Natural killer cell (primary cell): Measurements from ENCODE around the gene NIPAL1. TPM values are rescaled to one million over a fixed set of nuclear protein-coding genes. Genes with fewer than 3 reads are reported as not detected.

ENCODE experiments used
- ATAC-seq, 3 donors: fragments of 150-1000 bp in 2 of 3; fragments of 200-7000 bp in 1 of 3; cut with Tn5 transposase; 1 replicate in 1 of 3; 2 replicates in 2 of 3; pipeline ENCODE4 v1.10.0; 2021; ENCODE audit warnings: mild to moderate bottlenecking in 2 of 3, moderate library complexity in 2 of 3
- DNase-seq, 2 donors: peaks; one replicate each; pipeline versions ENCODE4 v3.0.0 to v3.0.0-alpha.2; 2013 to 2021; ENCODE audit warnings: mixed read lengths in 1 of 2
- H3K27ac ChIP-seq: one replicate; pipeline ENCODE4 v1.5.1; 2013; ENCODE audit warnings: mild to moderate bottlenecking, low read length
- H3K27me3 ChIP-seq: one replicate; pipeline ENCODE4 v1.6.1; 2013; ENCODE audit warnings: low read length; ENCODE audit not compliant: control insufficient read depth, insufficient read depth
- H3K36me3 ChIP-seq: one replicate; pipeline ENCODE4 v1.6.1; 2013; ENCODE audit warnings: low read length; ENCODE audit not compliant: control insufficient read depth, insufficient read depth
- H3K4me1 ChIP-seq: one replicate; pipeline ENCODE4 v1.6.1; 2013; ENCODE audit warnings: low read length; ENCODE audit not compliant: control insufficient read depth, insufficient read depth
- H3K4me3 ChIP-seq: one replicate; pipeline ENCODE4 v1.5.1; 2013; ENCODE audit warnings: low read length
- H3K9me3 ChIP-seq: one replicate; pipeline ENCODE4 v1.6.1; 2013; ENCODE audit warnings: low read length; ENCODE audit not compliant: control insufficient read depth, insufficient read depth
- H3K27ac Mint-ChIP-seq, 2 donors: one replicate each; pipeline ENCODE4 v1.8.0; 2022; ENCODE audit warnings: mild to moderate bottlenecking in 2 of 2, mixed read lengths in 2 of 2, moderate library complexity in 1 of 2
- H3K27me3 Mint-ChIP-seq, 2 donors: one replicate each; pipeline ENCODE4 v1.8.0; 2022; ENCODE audit warnings: low read depth in 2 of 2, mixed read lengths in 2 of 2
- H3K36me3 Mint-ChIP-seq: one replicate; pipeline ENCODE4 v1.8.0; 2022; ENCODE audit warnings: mixed read lengths
- H3K4me1 Mint-ChIP-seq, 2 donors: one replicate each; pipeline ENCODE4 v1.8.0; 2022; ENCODE audit warnings: mixed read lengths in 2 of 2
- H3K4me3 Mint-ChIP-seq: one replicate; pipeline ENCODE4 v1.8.0; 2022; ENCODE audit warnings: mild to moderate bottlenecking, moderate library complexity, mixed read lengths
- H3K9me3 Mint-ChIP-seq, 2 donors: one replicate each; pipeline ENCODE4 v1.8.0; 2022; ENCODE audit warnings: mixed read lengths in 2 of 2
- CTCF ChIP-seq: fragments of 200-600 bp; IDR thresholded peaks from one replicate; pipeline ENCODE4 v1.8.0; 2022; ENCODE audit warnings: antibody characterized with exemption
- WGBS: methylation state at CpG from one replicate; pipeline ENCODE4 v1.1.7; 2013; ENCODE audit warnings: missing lambda C conversion rate; ENCODE audit not compliant: insufficient coverage; 5-methylcytosine and 5-hydroxymethylcytosine counted together
- intact Hi-C: fragments of 100-400 bp; cut with micrococcal nuclease; formaldehyde crosslinking; loops from one replicate; pipeline ENCODE4 v1.14.2; 2022
- total RNA-seq, 4 donors: library from RNA; stranded (reverse); fragments of 120-200 nt in 1 of 4; gene quantifications; one replicate each; pipeline versions ENCODE4 v1.2.3 to v1.2.4, GENCODE V29; 2013 to 2022

Gene NIPAL1
- total RNA-seq, 3 donors from 2014 or later (not counting 1 experiment from before 2014, with no cell fraction given) = 1.4 TPM; not detected in 2

GRCh38 chr4:48042979-48043461 lies 26.4 kb downstream of the NIPAL1 start:
- peak overlapping the region; percentile 17 for H3K4me3 Mint-ChIP-seq
- H3K36me3 Mint-ChIP-seq = no peaks in the 10 kb centered on the region
- peaks cover 42% of the 10 kb centered on the region for H3K4me1 ChIP-seq
- H3K4me3 ChIP-seq = no peak overlapping the region
- DNase-seq = no peak
- H3K27ac Mint-ChIP-seq = no peak overlapping the region
- peaks cover 38 to 53% of the 10 kb centered on the region in 2 donors for H3K27me3 Mint-ChIP-seq
- peaks cover 43 to 50% of the 10 kb centered on the region in 2 donors for H3K4me1 Mint-ChIP-seq
- WGBS = 100% methylated on average over 1 of the region's 3 CpGs
- H3K27ac ChIP-seq = no peak overlapping the region
- no peak for ATAC-seq
- no peak for TF ChIP-seq CTCF
- intact Hi-C loops = no loop called here
- no peaks in the 10 kb centered on the region for H3K36me3 ChIP-seq
- H3K27me3 ChIP-seq = peaks cover 3% of the 10 kb centered on the region
- H3K9me3 ChIP-seq = no peaks in the 10 kb centered on the region
- no peaks in the 10 kb centered on the region for H3K9me3 Mint-ChIP-seq

DNA sequence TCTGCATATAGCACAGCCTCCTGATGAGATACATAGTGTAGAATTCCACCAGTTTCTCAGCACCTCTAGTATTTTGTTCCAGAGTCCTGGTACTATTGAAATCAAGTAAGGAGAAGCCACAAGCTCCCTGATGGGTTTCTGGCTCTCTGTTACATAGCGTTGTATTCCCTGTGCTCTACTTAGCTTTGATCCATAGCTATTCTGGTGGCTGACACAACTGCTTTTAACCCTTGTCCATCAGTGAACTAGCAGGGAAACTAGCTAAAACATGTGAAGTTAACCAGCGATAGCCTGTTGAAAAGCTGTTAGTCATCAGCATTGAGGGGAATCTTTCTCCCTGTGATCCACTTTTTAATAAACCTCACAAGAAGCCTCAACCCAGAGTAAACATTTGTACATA lies 26.9 kb downstream of the NIPAL1 start:
- no peak for DNase-seq
- H3K36me3 Mint-ChIP-seq = no peaks in the 10 kb centered on the region
- H3K27ac Mint-ChIP-seq = no peak overlapping the region
- Histone ChIP-seq H3K9me3 (no peaks in the 10 kb centered on the region), H3K36me3 (no peaks in the 10 kb centered on the region), H3K4me1 (peaks cover 46% of the 10 kb centered on the region), H3K27me3 (peaks cover 3% of the 10 kb centered on the region), H3K4me3 (no peak overlapping the region), H3K27ac (no peak overlapping the region)
- H3K27me3 Mint-ChIP-seq = peaks cover 38 to 53% of the 10 kb centered on the region in 2 donors
- 95% methylated on average over 2 of the region's 2 CpGs for WGBS
- no peak for TF ChIP-seq CTCF
- no peaks in the 10 kb centered on the region for H3K9me3 Mint-ChIP-seq
- peak overlapping the region; percentile 17 for H3K4me3 Mint-ChIP-seq
- intact Hi-C loops = no loop called here
- ATAC-seq = no peak
- H3K4me1 Mint-ChIP-seq = peaks cover 47 to 53% of the 10 kb centered on the region in 2 donors

DNA sequence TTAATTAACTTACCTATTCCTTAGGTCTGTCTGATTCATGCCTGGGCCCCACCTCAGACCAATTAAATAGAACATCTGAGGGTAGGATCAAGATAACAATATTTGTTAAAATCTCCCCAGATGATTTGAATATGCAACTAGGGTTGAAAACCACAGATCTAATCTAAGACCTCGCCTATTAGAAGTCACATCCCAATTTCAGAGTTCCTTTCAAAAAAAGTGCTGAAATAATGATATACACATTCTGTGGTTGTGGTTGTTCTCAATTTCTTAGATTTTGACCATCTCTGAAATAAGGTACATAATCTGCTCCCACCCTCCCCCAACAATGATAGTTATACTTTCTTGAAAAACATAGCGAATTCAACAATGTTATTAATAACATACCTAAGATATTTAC lies 27.7 kb downstream of the NIPAL1 start:
- peaks cover 42 to 61% of the 10 kb centered on the region in 2 donors for H3K27me3 Mint-ChIP-seq
- H3K27ac Mint-ChIP-seq = no peak overlapping the region
- peak overlapping the region; percentile 50 for H3K4me3 Mint-ChIP-seq
- H3K27ac ChIP-seq = no peak overlapping the region
- peaks cover 50% of the 10 kb centered on the region for H3K4me1 ChIP-seq
- no peaks in the 10 kb centered on the region for H3K9me3 ChIP-seq
- H3K9me3 Mint-ChIP-seq = no peaks in the 10 kb centered on the region
- ATAC-seq = no peak
- WGBS = no CpG with 5 or more reads among the region's 2 CpGs
- H3K4me3 ChIP-seq = no peak overlapping the region
- DNase-seq = no peak
- H3K27me3 ChIP-seq = peaks cover 3% of the 10 kb centered on the region
- H3K4me1 Mint-ChIP-seq = peaks cover 53 to 55% of the 10 kb centered on the region in 2 donors
- no peak for TF ChIP-seq CTCF
- intact Hi-C loops = no loop called here
- H3K36me3 ChIP-seq = no peaks in the 10 kb centered on the region
- peaks cover 5% of the 10 kb centered on the region for H3K36me3 Mint-ChIP-seq

DNA sequence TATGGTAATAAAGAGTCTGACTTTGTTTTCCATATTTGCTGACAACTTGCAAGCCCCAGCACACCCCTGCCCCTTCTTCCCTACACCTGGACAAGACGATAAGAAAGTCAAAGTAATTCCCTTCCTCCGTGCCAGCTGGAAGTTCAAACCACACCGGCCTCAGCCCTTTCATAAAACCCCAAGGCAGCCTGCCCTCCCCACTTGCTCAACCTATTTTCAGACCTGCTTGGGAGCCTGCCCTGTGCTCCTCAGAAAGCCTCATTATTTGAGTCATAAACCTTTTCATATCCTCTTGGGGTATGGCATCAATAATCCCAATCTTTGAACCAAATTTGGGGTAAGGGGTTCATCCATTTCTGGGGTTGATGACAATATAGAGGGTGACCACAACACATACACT lies 29.5 kb downstream of the NIPAL1 start:
- intact Hi-C loops = loop anchor here (5.0 kb wide), 1 partner anchor 86 kb away; the partner anchor contains the start of gene TXK
- no peak overlapping the region for H3K27ac ChIP-seq

More for the DNA sequence above, 29.5 kb downstream of the NIPAL1 start:
- Mint-ChIP-seq H3K27ac (peak overlapping the region in 1 of 2 donors; percentile 38), H3K36me3 (peaks cover 6% of the 10 kb centered on the region), H3K27me3 (peaks cover 51 to 78% of the 10 kb centered on the region in 2 donors), H3K4me1 (peaks cover 58 to 63% of the 10 kb centered on the region in 2 donors), H3K9me3 (no peaks in the 10 kb centered on the region), H3K4me3 (peak overlapping the region; percentile 25)
- no peaks in the 10 kb centered on the region for H3K36me3 ChIP-seq
- H3K4me1 ChIP-seq = peaks cover 50% of the 10 kb centered on the region
- no peak for DNase-seq
- TF ChIP-seq CTCF = no peak
- peaks cover 3% of the 10 kb centered on the region for H3K27me3 ChIP-seq
- ATAC-seq = no peak
- WGBS = 31% methylated on average over 3 of the region's 3 CpGs
- H3K9me3 ChIP-seq = no peaks in the 10 kb centered on the region
- no peak overlapping the region for H3K4me3 ChIP-seq
